GM12878 (cell line): ENCODE data around the gene SEL1L3. TPM values are rescaled to one million over a fixed set of nuclear protein-coding genes. Genes with fewer than 3 reads are reported as not detected.

Source experiments
- ATAC-seq: fragments of 200-7000 bp; cut with Tn5 transposase; 3 replicates; pipeline ENCODE4 v1.9.1; 2020; ENCODE audit warnings: mild to moderate bottlenecking, moderate library complexity
- BruUV-seq: library from RNA; stranded (reverse); fragments of 400-500 nt; replicated peaks from 2 replicates; lab custom pipeline; 2021; lab: Mats Ljungman, UMichigan
- CTCF ChIA-PET: fragments of 300-600 bp; sonication (Branson Sonifier 250); formaldehyde crosslinking; extraction: SDS; loops from one replicate; lab custom pipeline; 2021; ENCODE audit warnings: inconsistent platforms; lab: Yijun Ruan, JAX
- POLR2A ChIA-PET: fragments of 350-600 bp; formaldehyde crosslinking; extraction: SDS; loops from one replicate; lab custom pipeline; 2021; ENCODE audit warnings: inconsistent platforms; lab: Charles Lee
- RAD21 ChIA-PET: fragments of 300-600 bp; sonication (Branson Sonifier 250); formaldehyde crosslinking; loops from one replicate; lab custom pipeline; 2023; ENCODE audit warnings: antibody characterized with exemption; ENCODE audit not compliant: unreplicated experiment; lab: Charles Lee
- SMC1A ChIA-PET: fragments of 300-600 bp; sonication (Branson Sonifier 250); formaldehyde crosslinking; loops from one replicate; lab custom pipeline; 2023; ENCODE audit not compliant: unreplicated experiment, uncharacterized antibody; lab: Charles Lee
- DNase-seq: peaks from one replicate; pipeline ENCODE4 v3.0.0-alpha.2; 2011; ENCODE audit warnings: low read depth, low spot score
- FAIRE-seq: peaks from 3 replicates; lab custom pipeline; 2011; peaks lifted over from hg19 to GRCh38; lab: Jason Lieb, UNC
- H2AFZ ChIP-seq: 2 replicates; pipeline ENCODE4 v1.6.0; 2011; ENCODE audit warnings: low read depth, low read length, control low read depth; ENCODE audit not compliant: control insufficient read depth
- H3K27ac ChIP-seq: 2 replicates; pipeline ENCODE4 v1.5.1; 2011; ENCODE audit warnings: control low read depth; ENCODE audit not compliant: control insufficient read depth, insufficient read depth
- H3K27me3 ChIP-seq, 2 experiments: replicated peaks in 1 of 2; 2 replicates each; pipeline versions ENCODE4 v1.6.0 to v1.6.1; 2011; ENCODE audit warnings: low read length in 1 of 2; ENCODE audit not compliant: control insufficient read depth in 2 of 2, insufficient read depth in 2 of 2
- H3K36me3 ChIP-seq, 2 experiments: 2 replicates each; pipeline ENCODE4 v1.5.1; 2011; ENCODE audit warnings: low read length in 1 of 2; ENCODE audit not compliant: control insufficient read depth in 2 of 2, insufficient read depth in 2 of 2
- H3K4me1 ChIP-seq: 2 replicates; pipeline ENCODE4 v1.6.1; 2011; ENCODE audit warnings: mild to moderate bottlenecking, low read length, moderate library complexity, mixed read lengths; ENCODE audit not compliant: control insufficient read depth, insufficient read depth
- H3K4me2 ChIP-seq: 2 replicates; pipeline ENCODE4 v1.6.0; 2011; ENCODE audit warnings: control low read depth; ENCODE audit not compliant: control insufficient read depth, insufficient read depth
- H3K4me3 ChIP-seq: fragments of 200-600 bp; sonication (generic); 2 replicates; pipeline ENCODE4 v1.5.1; 2016
- H3K79me2 ChIP-seq: 2 replicates; pipeline ENCODE4 v1.6.0; 2011; ENCODE audit warnings: low read length; ENCODE audit not compliant: control insufficient read depth, insufficient read depth
- H3K9ac ChIP-seq: 2 replicates; pipeline ENCODE4 v1.8.0; 2011; ENCODE audit warnings: low read length, control low read depth, mixed read lengths; ENCODE audit not compliant: control insufficient read depth, insufficient read depth
- H3K9me3 ChIP-seq: replicated peaks from 3 replicates; pipeline ENCODE4 v1.5.1; 2011; ENCODE audit warnings: mild to moderate bottlenecking, low read length; ENCODE audit not compliant: control insufficient read depth, insufficient read depth
- H4K20me1 ChIP-seq: 2 replicates; pipeline ENCODE4 v1.6.0; 2011; ENCODE audit not compliant: control insufficient read depth, insufficient read depth
- ATF7 ChIP-seq: fragments of 450-650 bp; IDR thresholded peaks from 2 replicates; pipeline ENCODE4 v1.6.1; 2016; ENCODE audit warnings: low read depth, mild to moderate bottlenecking
- BACH1 ChIP-seq: fragments of 450-650 bp; IDR thresholded peaks from 2 replicates; pipeline ENCODE4 v1.6.1; 2017; ENCODE audit warnings: mild to moderate bottlenecking, borderline replicate concordance
- BHLHE40 ChIP-seq, 2 experiments: fragments of 450-650 bp in 1 of 2; IDR thresholded peaks; 2 replicates each; pipeline ENCODE4 v1.6.1; 2011 to 2017; ENCODE audit warnings: low read depth in 2 of 2, borderline replicate concordance in 1 of 2, improper control_type of control experiment in 1 of 2, low read length in 1 of 2, mild to moderate bottlenecking in 1 of 2
- CBX3 ChIP-seq: fragments of 200-600 bp; sonication (generic); IDR thresholded peaks from 2 replicates; pipeline ENCODE4 v1.6.1; 2016; ENCODE audit warnings: low read depth, borderline replicate concordance
- CEBPB ChIP-seq, 2 experiments: fragments of 150-350 bp in 1 of 2; IDR thresholded peaks; 2 replicates each; pipeline ENCODE4 v1.6.1; 2012 to 2014; ENCODE audit warnings: low read depth in 2 of 2, low read length in 2 of 2, borderline replicate concordance in 1 of 2, inconsistent platforms in 1 of 2
- EED ChIP-seq: sonication (generic); IDR thresholded peaks from 2 replicates; pipeline ENCODE4 v1.6.1; 2016; ENCODE audit warnings: antibody characterized with exemption, low read depth
- GABPA ChIP-seq: IDR thresholded peaks from 2 replicates; pipeline ENCODE4 v1.6.1; 2014; ENCODE audit warnings: antibody characterized with exemption, low read depth, mild to moderate bottlenecking, inconsistent platforms
- MTA3 ChIP-seq: IDR thresholded peaks from 2 replicates; pipeline ENCODE4 v1.6.1; 2012; ENCODE audit warnings: low read length, inconsistent platforms, borderline replicate concordance
- NR2C2 ChIP-seq: IDR thresholded peaks from 2 replicates; pipeline ENCODE4 v1.6.1; 2011; ENCODE audit warnings: borderline replicate concordance, low read depth; ENCODE audit not compliant: control insufficient read depth, insufficient read length
- POLR2AphosphoS5 ChIP-seq: IDR thresholded peaks from 2 replicates; pipeline ENCODE4 v1.6.1; 2011; ENCODE audit warnings: mild to moderate bottlenecking, low read length, inconsistent platforms
- WGBS: methylation state at CpG from one replicate; pipeline ENCODE4 v1.1.6; 2016; ENCODE audit warnings: low lambda C conversion rate; ENCODE audit not compliant: insufficient replicate concordance, insufficient coverage; ENCODE audit errors: missing lambda C conversion rate; 5-methylcytosine and 5-hydroxymethylcytosine counted together
- in situ Hi-C: fragments of 300-500 bp; cut with MboI; formaldehyde crosslinking; loops from 9 replicates; pipeline ENCODE4 v1.14.3; 2018; ENCODE audit warnings: mixed read lengths
- intact Hi-C: fragments of 100-400 bp; cut with micrococcal nuclease; formaldehyde crosslinking; loops from one replicate; pipeline ENCODE4 v1.14.2; 2022; ENCODE audit not compliant: unreplicated experiment
- polyA plus RNA-seq, 11 experiments: library from polyadenylated mRNA; depleted of rRNA in 4 of 11; unstranded in 6 of 11; stranded (reverse) in 5 of 11; fragments of >200 nt; fragmentation: Nextera tagmentation in 4 of 11; fragmentation: Illumina TruSeq in 1 of 11; extraction: Ambion mirVana in 4 of 11; extraction: Trizol in 1 of 11; gene quantifications; 1 replicate in 1 of 11; 2 replicates in 10 of 11; pipeline versions ENCODE4 v1.2.1 to v1.2.3, GENCODE V29; 2011 to 2016; ENCODE audit warnings: inconsistent platforms in 2 of 11, missing spikeins in 2 of 11, low read depth in 1 of 11
- total RNA-seq, 4 experiments: library from RNA; depleted of rRNA in 3 of 4; stranded (reverse); fragments of >200 nt in 3 of 4; fragmentation: Illumina TruSeq in 1 of 4; extraction: Trizol in 1 of 4; gene quantifications; 2 replicates each; pipeline versions ENCODE4 v1.2.1 to v1.2.3, GENCODE V29; 2013 to 2021
- TF ChIP-seq, protein P1 (sequence below): fragments of 450-650 bp; formaldehyde crosslinking; IDR thresholded peaks from 2 replicates; pipeline ENCODE4 v1.5.0; 2022; ENCODE audit warnings: mild to moderate bottlenecking, missing genetic modification characterization
- TF ChIP-seq, protein P2 (sequence below): IDR thresholded peaks from 2 replicates; pipeline ENCODE4 v1.6.1; 2012; ENCODE audit warnings: low read depth, low read length, improper control_type of control experiment
- TF ChIP-seq, protein P3 (sequence below): IDR thresholded peaks from 2 replicates; pipeline ENCODE4 v1.6.1; 2011; ENCODE audit warnings: borderline replicate concordance, low read depth, mild to moderate bottlenecking, moderate library complexity, mixed read lengths, low read length; ENCODE audit not compliant: insufficient read depth; ENCODE audit errors: extremely low read length

The SEL1L3 gene
- total and polyA plus RNA-seq, 10 of the 15 experiments (the other 5 are each of a cell fraction or from before 2014, with no cell fraction given), result 20.4 to 82.2 (median 47.3) TPM

DNA sequence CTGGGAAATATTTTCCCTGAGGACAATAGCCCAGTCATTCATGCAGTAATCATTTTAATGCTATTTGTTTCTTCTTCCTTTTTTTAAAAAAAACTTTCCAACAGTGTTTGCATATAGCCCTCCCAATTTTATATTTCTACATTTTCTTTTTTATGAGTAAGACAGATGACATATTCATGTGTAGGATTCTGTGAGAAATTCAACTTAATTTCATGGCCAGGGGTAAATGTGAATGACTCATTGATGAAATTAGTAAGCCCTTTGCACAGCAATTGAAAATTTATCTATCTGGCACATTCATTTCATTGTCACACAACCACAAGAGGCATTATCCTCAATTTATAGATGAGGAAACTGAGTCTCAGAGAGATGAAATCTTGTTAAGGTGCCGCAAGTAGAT lies 37.5 kb upstream of the SEL1L3 start:
- in situ Hi-C loops, result no loop called here
- ChIA-PET POLR2A (interaction anchor here (1.0 to 2.2 kb wide), 2 partner anchors 11 to 13 kb away, joined by 3 to 6 read pairs; no protein-coding TSS in a partner anchor), RAD21 (no interaction called here), SMC1A (interaction anchor here (0.9 to 1.4 kb wide), 4 partner anchors 8 to 27 kb away, joined by 3 read pairs; no protein-coding TSS in a partner anchor), CTCF (interaction anchor here (0.9 to 1.2 kb wide), 3 partner anchors 9 to 64 kb away, joined by 3 read pairs; no protein-coding TSS in a partner anchor)
- no peaks in the 10 kb centered on the region for H3K9me3 ChIP-seq
- no peak overlapping the region for H3K27ac ChIP-seq
- ATAC-seq, result no peak
- no TSS peak for BruUV-seq
- H3K36me3 ChIP-seq, result no peaks in the 10 kb centered on the region
- H3K9ac ChIP-seq, result no peak overlapping the region
- WGBS, result 100% methylated on average over 1 of the region's 1 CpG
- no peaks in the 10 kb centered on the region for H4K20me1 ChIP-seq
- intact Hi-C loops, result no loop called here
- peaks cover 12% of the 10 kb centered on the region for H3K4me1 ChIP-seq
- DNase-seq, result no peak
- H3K4me2 ChIP-seq, result no peak overlapping the region
- H2AFZ ChIP-seq, result no peak overlapping the region
- no peaks in the 10 kb centered on the region for H3K79me2 ChIP-seq
- no peaks in the 10 kb centered on the region for H3K27me3 ChIP-seq
- FAIRE-seq, result no peak
- no peak overlapping the region for H3K4me3 ChIP-seq
- TF ChIP-seq, protein P1, sequence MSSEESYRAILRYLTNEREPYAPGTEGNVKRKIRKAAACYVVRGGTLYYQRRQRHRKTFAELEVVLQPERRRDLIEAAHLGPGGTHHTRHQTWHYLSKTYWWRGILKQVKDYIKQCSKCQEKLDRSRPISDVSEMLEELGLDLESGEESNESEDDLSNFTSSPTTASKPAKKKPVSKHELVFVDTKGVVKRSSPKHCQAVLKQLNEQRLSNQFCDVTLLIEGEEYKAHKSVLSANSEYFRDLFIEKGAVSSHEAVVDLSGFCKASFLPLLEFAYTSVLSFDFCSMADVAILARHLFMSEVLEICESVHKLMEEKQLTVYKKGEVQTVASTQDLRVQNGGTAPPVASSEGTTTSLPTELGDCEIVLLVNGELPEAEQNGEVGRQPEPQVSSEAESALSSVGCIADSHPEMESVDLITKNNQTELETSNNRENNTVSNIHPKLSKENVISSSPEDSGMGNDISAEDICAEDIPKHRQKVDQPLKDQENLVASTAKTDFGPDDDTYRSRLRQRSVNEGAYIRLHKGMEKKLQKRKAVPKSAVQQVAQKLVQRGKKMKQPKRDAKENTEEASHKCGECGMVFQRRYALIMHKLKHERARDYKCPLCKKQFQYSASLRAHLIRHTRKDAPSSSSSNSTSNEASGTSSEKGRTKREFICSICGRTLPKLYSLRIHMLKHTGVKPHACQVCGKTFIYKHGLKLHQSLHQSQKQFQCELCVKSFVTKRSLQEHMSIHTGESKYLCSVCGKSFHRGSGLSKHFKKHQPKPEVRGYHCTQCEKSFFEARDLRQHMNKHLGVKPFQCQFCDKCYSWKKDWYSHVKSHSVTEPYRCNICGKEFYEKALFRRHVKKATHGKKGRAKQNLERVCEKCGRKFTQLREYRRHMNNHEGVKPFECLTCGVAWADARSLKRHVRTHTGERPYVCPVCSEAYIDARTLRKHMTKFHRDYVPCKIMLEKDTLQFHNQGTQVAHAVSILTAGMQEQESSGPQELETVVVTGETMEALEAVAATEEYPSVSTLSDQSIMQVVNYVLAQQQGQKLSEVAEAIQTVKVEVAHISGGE (CRISPR knock-in tag), result no peak
- TF ChIP-seq CBX3 (no peak), MTA3 (no peak), POLR2AphosphoS5 (no peak), NR2C2 (no peak), CEBPB (IDR thresholded peaks at IDR 0.05; ENCODE audit: borderline replicate concordance in 1 of 2, low read depth in 2 of 2, low read length in 2 of 2) (no peak), BACH1 (no peak), EED (no peak), BHLHE40 (IDR thresholded peaks at IDR 0.05; ENCODE audit: borderline replicate concordance in 1 of 2, low read depth in 2 of 2, low read length in 1 of 2) (no peak), ATF7 (no peak), GABPA (no peak)
- TF ChIP-seq, protein P2, sequence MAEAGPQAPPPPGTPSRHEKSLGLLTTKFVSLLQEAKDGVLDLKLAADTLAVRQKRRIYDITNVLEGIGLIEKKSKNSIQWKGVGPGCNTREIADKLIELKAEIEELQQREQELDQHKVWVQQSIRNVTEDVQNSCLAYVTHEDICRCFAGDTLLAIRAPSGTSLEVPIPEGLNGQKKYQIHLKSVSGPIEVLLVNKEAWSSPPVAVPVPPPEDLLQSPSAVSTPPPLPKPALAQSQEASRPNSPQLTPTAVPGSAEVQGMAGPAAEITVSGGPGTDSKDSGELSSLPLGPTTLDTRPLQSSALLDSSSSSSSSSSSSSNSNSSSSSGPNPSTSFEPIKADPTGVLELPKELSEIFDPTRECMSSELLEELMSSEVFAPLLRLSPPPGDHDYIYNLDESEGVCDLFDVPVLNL, result no peak
- TF ChIP-seq, protein P3, sequence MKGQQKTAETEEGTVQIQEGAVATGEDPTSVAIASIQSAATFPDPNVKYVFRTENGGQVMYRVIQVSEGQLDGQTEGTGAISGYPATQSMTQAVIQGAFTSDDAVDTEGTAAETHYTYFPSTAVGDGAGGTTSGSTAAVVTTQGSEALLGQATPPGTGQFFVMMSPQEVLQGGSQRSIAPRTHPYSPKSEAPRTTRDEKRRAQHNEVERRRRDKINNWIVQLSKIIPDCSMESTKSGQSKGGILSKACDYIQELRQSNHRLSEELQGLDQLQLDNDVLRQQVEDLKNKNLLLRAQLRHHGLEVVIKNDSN, result no peak
